ENCODE data around the gene ZCCHC14.
"Not testable (repeated sequence)": the region's sequence is repeated elsewhere in the genome, so short reads cannot be mapped to it uniquely, and the experiment has no call there.

The ZCCHC14 gene

DNA sequence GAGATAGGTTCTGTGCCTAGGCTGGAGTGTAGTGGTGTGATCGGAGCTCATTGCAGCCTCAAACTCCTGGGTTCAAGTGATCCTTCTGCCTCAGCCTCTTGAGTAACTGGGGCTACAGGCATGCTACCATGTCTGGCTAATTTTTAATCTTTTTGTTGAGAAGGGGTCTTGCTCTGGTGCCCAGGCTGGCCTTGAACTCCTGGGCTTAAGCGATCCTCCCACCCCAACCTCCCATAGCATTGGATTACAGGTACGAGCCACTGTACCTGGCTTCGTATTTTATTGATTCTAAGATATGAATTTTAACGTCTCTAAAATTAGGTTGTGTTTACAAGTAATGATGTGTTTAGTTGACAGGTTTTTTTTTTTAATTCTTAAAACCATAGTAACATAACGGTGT, 30.8 kb upstream of the ZCCHC14 start:
- not testable (repeated sequence) for H3K4ac ChIP-seq (ENCODE audit: low read length); H2AK5ac ChIP-seq (ENCODE audit: low read depth, low read length); H3K9ac ChIP-seq (ENCODE audit: low read depth, low read length, poor library complexity); H3K18ac ChIP-seq (ENCODE audit: low read length); H3K4me3 ChIP-seq (ENCODE audit: low read length in 2 of 2); H3K9me3 ChIP-seq (replicated peaks in 1 of 2; ENCODE audit: control insufficient read depth in 2 of 2, insufficient read depth in 1 of 2, low read depth in 1 of 2, low read length in 2 of 2); H3K27me3 ChIP-seq (ENCODE audit: control insufficient read depth in 3 of 3, insufficient read depth in 3 of 3, low read depth in 1 of 3, low read length in 3 of 3); H2BK15ac ChIP-seq (ENCODE audit: low read length); H3K14ac ChIP-seq (ENCODE audit: low read length); DNase-seq (ENCODE audit: low spot score); H3K79me1 ChIP-seq (ENCODE audit: low read depth, low read length); H3K4me2 ChIP-seq (ENCODE audit: insufficient read depth, low read length, poor library complexity, severe bottlenecking); H2BK120ac ChIP-seq (ENCODE audit: low read depth, low read length); H3K27ac ChIP-seq (replicated peaks; ENCODE audit: low read length); H2BK12ac ChIP-seq (ENCODE audit: low read length); H3K23ac ChIP-seq (ENCODE audit: low read depth, low read length, poor library complexity); H2BK5ac ChIP-seq (ENCODE audit: low read length); H2AFZ ChIP-seq (ENCODE audit: low read length); H4K8ac ChIP-seq (ENCODE audit: low read depth, low read length); H4K91ac ChIP-seq (ENCODE audit: low read depth, low read length, poor library complexity); H3K4me1 ChIP-seq (ENCODE audit: control insufficient read depth in 2 of 2, insufficient read depth in 1 of 2, low read depth in 1 of 2, low read length in 2 of 2); H3K36me3 ChIP-seq (replicated peaks in 1 of 2; ENCODE audit: control insufficient read depth in 2 of 2, insufficient read depth in 2 of 2, low read length in 2 of 2)
- no CpG with 5 or more reads among the region's 6 CpGs for WGBS, 2 donors (ENCODE audit: extremely low coverage in 2 of 2, insufficient read length in 2 of 2, insufficient replicate concordance in 1 of 2)

DNA sequence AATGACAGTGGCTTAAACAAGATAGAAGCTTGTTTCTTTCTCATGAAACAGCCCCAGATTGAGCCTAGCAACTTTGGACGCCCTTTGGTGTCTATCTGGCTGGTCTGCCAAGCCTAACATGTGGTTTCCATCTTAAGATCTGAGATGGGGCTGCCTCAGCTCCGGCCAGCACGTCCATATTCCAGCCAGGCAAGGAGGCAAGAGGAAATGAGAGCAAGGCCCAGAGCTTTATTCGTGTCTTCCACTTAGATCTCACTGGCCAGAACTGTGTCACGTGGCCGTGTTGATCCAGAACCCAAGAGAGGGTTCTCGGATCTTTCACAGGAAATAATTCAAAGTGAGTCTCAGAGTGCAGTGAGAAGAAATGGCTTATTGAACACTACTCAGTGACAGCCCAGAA, 28.9 kb upstream of the ZCCHC14 start:
- H2BK15ac ChIP-seq (ENCODE audit: low read length); H3K4me1 ChIP-seq (ENCODE audit: control insufficient read depth in 2 of 2, insufficient read depth in 1 of 2, low read depth in 1 of 2, low read length in 2 of 2); H2BK5ac ChIP-seq (ENCODE audit: low read length); H4K8ac ChIP-seq (ENCODE audit: low read depth, low read length); H2AK5ac ChIP-seq (ENCODE audit: low read depth, low read length); H2BK12ac ChIP-seq (ENCODE audit: low read length); H3K27ac ChIP-seq (replicated peaks; ENCODE audit: low read length); H2AFZ ChIP-seq (ENCODE audit: low read length); H3K23ac ChIP-seq (ENCODE audit: low read depth, low read length, poor library complexity); H3K9ac ChIP-seq (ENCODE audit: low read depth, low read length, poor library complexity); H3K79me1 ChIP-seq (ENCODE audit: low read depth, low read length); H3K9me3 ChIP-seq (replicated peaks in 1 of 2; ENCODE audit: control insufficient read depth in 2 of 2, insufficient read depth in 1 of 2, low read depth in 1 of 2, low read length in 2 of 2); H3K36me3 ChIP-seq (replicated peaks in 1 of 2; ENCODE audit: control insufficient read depth in 2 of 2, insufficient read depth in 2 of 2, low read length in 2 of 2); H3K4ac ChIP-seq (ENCODE audit: low read length); H3K4me2 ChIP-seq (ENCODE audit: insufficient read depth, low read length, poor library complexity, severe bottlenecking); H3K14ac ChIP-seq (ENCODE audit: low read length); DNase-seq (ENCODE audit: low spot score); H3K27me3 ChIP-seq (ENCODE audit: control insufficient read depth in 3 of 3, insufficient read depth in 3 of 3, low read depth in 1 of 3, low read length in 3 of 3); H4K91ac ChIP-seq (ENCODE audit: low read depth, low read length, poor library complexity); H3K18ac ChIP-seq (ENCODE audit: low read length); H3K4me3 ChIP-seq (ENCODE audit: low read length in 2 of 2); H2BK120ac ChIP-seq (ENCODE audit: low read depth, low read length): not testable (repeated sequence)
- no CpG with 5 or more reads among the region's 7 CpGs for WGBS, 2 donors (ENCODE audit: extremely low coverage in 2 of 2, insufficient read length in 2 of 2, insufficient replicate concordance in 1 of 2)

DNA sequence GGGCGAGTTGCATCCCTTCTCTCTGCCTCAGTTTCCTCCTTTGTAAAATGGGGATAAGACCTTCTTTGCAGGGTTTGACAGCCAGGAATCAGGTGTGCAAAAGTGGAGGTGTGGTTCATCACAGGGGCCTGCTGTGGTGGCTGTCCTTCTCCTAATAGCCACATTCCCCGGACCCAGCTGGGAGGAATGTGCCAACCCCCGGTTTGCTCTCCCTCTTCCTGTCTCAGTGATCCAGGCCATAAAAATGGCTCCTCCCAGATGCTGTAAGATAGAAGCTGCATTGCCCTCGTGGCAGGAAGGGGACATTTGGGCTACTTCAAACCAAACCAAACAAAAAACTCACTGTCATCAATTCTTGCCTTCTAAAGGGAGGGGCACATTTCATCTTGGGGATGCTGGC, 26.3 kb upstream of the ZCCHC14 start:
- not testable (repeated sequence) for H2AFZ ChIP-seq (ENCODE audit: low read length); H3K27ac ChIP-seq (replicated peaks; ENCODE audit: low read length); H4K8ac ChIP-seq (ENCODE audit: low read depth, low read length); H3K4me1 ChIP-seq (ENCODE audit: control insufficient read depth in 2 of 2, insufficient read depth in 1 of 2, low read depth in 1 of 2, low read length in 2 of 2); H2BK120ac ChIP-seq (ENCODE audit: low read depth, low read length); H3K9ac ChIP-seq (ENCODE audit: low read depth, low read length, poor library complexity); H3K14ac ChIP-seq (ENCODE audit: low read length); H3K36me3 ChIP-seq (replicated peaks in 1 of 2; ENCODE audit: control insufficient read depth in 2 of 2, insufficient read depth in 2 of 2, low read length in 2 of 2); H2BK15ac ChIP-seq (ENCODE audit: low read length); H4K91ac ChIP-seq (ENCODE audit: low read depth, low read length, poor library complexity); H2BK12ac ChIP-seq (ENCODE audit: low read length); H3K4ac ChIP-seq (ENCODE audit: low read length); H3K79me1 ChIP-seq (ENCODE audit: low read depth, low read length); H2BK5ac ChIP-seq (ENCODE audit: low read length); H3K18ac ChIP-seq (ENCODE audit: low read length); DNase-seq (ENCODE audit: low spot score); H3K4me3 ChIP-seq (ENCODE audit: low read length in 2 of 2); H3K4me2 ChIP-seq (ENCODE audit: insufficient read depth, low read length, poor library complexity, severe bottlenecking); H3K9me3 ChIP-seq (replicated peaks in 1 of 2; ENCODE audit: control insufficient read depth in 2 of 2, insufficient read depth in 1 of 2, low read depth in 1 of 2, low read length in 2 of 2); H3K23ac ChIP-seq (ENCODE audit: low read depth, low read length, poor library complexity); H2AK5ac ChIP-seq (ENCODE audit: low read depth, low read length); H3K27me3 ChIP-seq (ENCODE audit: control insufficient read depth in 3 of 3, insufficient read depth in 3 of 3, low read depth in 1 of 3, low read length in 3 of 3)
- no CpG with 5 or more reads among the region's 4 CpGs for WGBS, 2 donors (ENCODE audit: extremely low coverage in 2 of 2, insufficient read length in 2 of 2, insufficient replicate concordance in 1 of 2)

DNA sequence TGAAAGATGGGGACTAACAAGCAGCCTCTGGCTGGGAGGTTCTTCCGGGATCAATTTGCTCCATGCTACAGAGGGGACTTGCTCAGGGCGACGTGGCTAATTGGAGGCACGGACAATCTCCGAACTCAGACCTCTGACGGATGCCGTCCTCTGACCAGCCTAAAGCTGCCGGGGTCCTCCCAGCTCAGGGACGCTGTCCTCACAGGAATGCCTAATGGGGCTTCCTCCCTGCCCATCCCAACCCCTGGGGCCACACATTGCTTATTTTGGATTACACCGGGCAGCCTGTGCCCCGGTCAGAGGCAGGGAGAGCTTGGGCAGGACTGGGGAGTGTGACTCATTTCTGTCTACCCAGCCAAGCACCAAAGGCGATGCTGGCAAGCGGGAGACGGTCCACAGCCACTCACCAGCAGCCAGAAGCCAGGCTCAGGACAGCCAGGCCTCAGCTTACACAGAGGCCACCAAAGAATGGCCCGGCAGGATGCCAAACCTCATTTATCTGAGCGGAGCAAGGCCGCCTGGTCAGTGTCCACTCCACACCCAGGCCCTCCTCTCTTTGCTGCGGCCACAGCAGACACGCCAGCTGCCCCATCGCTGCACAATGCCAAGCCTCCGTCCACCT, 25.7 kb upstream of the ZCCHC14 start:
- no CpG with 5 or more reads among the region's 21 CpGs for WGBS, 2 donors (ENCODE audit: extremely low coverage in 2 of 2, insufficient read length in 2 of 2, insufficient replicate concordance in 1 of 2)
- not testable (repeated sequence) for H4K91ac ChIP-seq (ENCODE audit: low read depth, low read length, poor library complexity); H3K36me3 ChIP-seq (replicated peaks in 1 of 2; ENCODE audit: control insufficient read depth in 2 of 2, insufficient read depth in 2 of 2, low read length in 2 of 2); H3K79me1 ChIP-seq (ENCODE audit: low read depth, low read length); H2BK15ac ChIP-seq (ENCODE audit: low read length); H3K9ac ChIP-seq (ENCODE audit: low read depth, low read length, poor library complexity); H3K4me3 ChIP-seq (ENCODE audit: low read length in 2 of 2); H3K9me3 ChIP-seq (replicated peaks in 1 of 2; ENCODE audit: control insufficient read depth in 2 of 2, insufficient read depth in 1 of 2, low read depth in 1 of 2, low read length in 2 of 2); DNase-seq (ENCODE audit: low spot score); H3K27me3 ChIP-seq (ENCODE audit: control insufficient read depth in 3 of 3, insufficient read depth in 3 of 3, low read depth in 1 of 3, low read length in 3 of 3); H3K27ac ChIP-seq (replicated peaks; ENCODE audit: low read length); H2BK5ac ChIP-seq (ENCODE audit: low read length); H2BK12ac ChIP-seq (ENCODE audit: low read length); H3K4me2 ChIP-seq (ENCODE audit: insufficient read depth, low read length, poor library complexity, severe bottlenecking); H2BK120ac ChIP-seq (ENCODE audit: low read depth, low read length); H3K4ac ChIP-seq (ENCODE audit: low read length); H2AFZ ChIP-seq (ENCODE audit: low read length); H3K4me1 ChIP-seq (ENCODE audit: control insufficient read depth in 2 of 2, insufficient read depth in 1 of 2, low read depth in 1 of 2, low read length in 2 of 2)
- Histone ChIP-seq H4K8ac (ENCODE audit: low read depth, low read length) (peak overlapping the region; percentile 43), H3K23ac (ENCODE audit: low read depth, low read length, poor library complexity) (peak overlapping the region; percentile 57), H2AK5ac (ENCODE audit: low read depth, low read length) (peak overlapping the region; percentile 79), H3K18ac (ENCODE audit: low read length) (peak overlapping the region; percentile 57), H3K14ac (ENCODE audit: low read length) (peak overlapping the region; percentile 99)
